HepG2 (cell line): ENCODE results near the gene CTNNA3. TPM values are rescaled to one million over a fixed set of nuclear protein-coding genes. Genes with fewer than 3 reads are reported as not detected.

Source experiments
- SKIL ChIP-seq: sonication (generic); formaldehyde crosslinking; IDR thresholded peaks from 2 replicates; pipeline ENCODE4 v1.8.0; 2022; ENCODE audit warnings: missing genetic modification reagents, mild to moderate bottlenecking, moderate library complexity, borderline replicate concordance
- SMARCE1 ChIP-seq: fragments of 450-650 bp; IDR thresholded peaks from 2 replicates; pipeline ENCODE4 v1.6.1; 2017; ENCODE audit warnings: borderline replicate concordance
- ZFX ChIP-seq: sonication (generic); formaldehyde crosslinking; IDR thresholded peaks from 2 replicates; pipeline ENCODE4 v1.4.0; 2020; ENCODE audit warnings: mild to moderate bottlenecking, low read depth, missing genetic modification reagents, moderate library complexity
- ZNF550 ChIP-seq: sonication (generic); formaldehyde crosslinking; IDR thresholded peaks from 2 replicates; pipeline ENCODE4 v1.4.0; 2020; ENCODE audit warnings: mild to moderate bottlenecking, missing genetic modification reagents, borderline replicate concordance
- ZNF709 ChIP-seq: sonication (generic); formaldehyde crosslinking; IDR thresholded peaks from 2 replicates; pipeline ENCODE4 v1.5.0; 2020; ENCODE audit warnings: mild to moderate bottlenecking, missing genetic modification reagents
- ZNF749 ChIP-seq: sonication (generic); formaldehyde crosslinking; IDR thresholded peaks from 2 replicates; pipeline ENCODE4 v1.8.0; 2022; ENCODE audit warnings: mild to moderate bottlenecking, missing genetic modification reagents, moderate library complexity, borderline replicate concordance
- ZNF891 ChIP-seq: sonication (generic); formaldehyde crosslinking; IDR thresholded peaks from 2 replicates; pipeline ENCODE4 v1.5.0; 2020; ENCODE audit warnings: mild to moderate bottlenecking, missing genetic modification reagents
- polyA plus RNA-seq, 8 experiments: library from polyadenylated mRNA; depleted of rRNA in 3 of 8; stranded (reverse) in 7 of 8; unstranded in 1 of 8; fragments of >200 nt; fragmentation: Illumina TruSeq in 4 of 8; extraction: Trizol in 4 of 8; gene quantifications; 2 replicates each; pipeline versions ENCODE4 v1.2.1 to v1.2.3, GENCODE V29; 2011 to 2016; ENCODE audit warnings: low read depth in 4 of 8, missing spikeins in 1 of 8, mixed read lengths in 1 of 8; ENCODE audit not compliant: insufficient read depth in 1 of 8
- total RNA-seq, 5 experiments: library from RNA; depleted of rRNA; stranded (reverse); fragments of >200 nt; fragmentation: Illumina TruSeq; extraction: Trizol; gene quantifications; 2 replicates each; pipeline ENCODE4 v1.2.3, GENCODE V29; 2016; ENCODE audit warnings: low read depth in 1 of 5
- TF ChIP-seq, protein P1 (sequence below): sonication (generic); formaldehyde crosslinking; IDR thresholded peaks from 2 replicates; pipeline ENCODE4 v1.4.0; 2020; ENCODE audit warnings: missing genetic modification reagents
- TF ChIP-seq, protein P2 (sequence below): sonication (generic); formaldehyde crosslinking; IDR thresholded peaks from 2 replicates; pipeline ENCODE4 v1.4.0; 2020; ENCODE audit warnings: missing genetic modification reagents
- TF ChIP-seq, protein P3 (sequence below), 2 experiments: fragments of 450-650 bp in 1 of 2; sonication (generic) in 1 of 2; formaldehyde crosslinking; IDR thresholded peaks; 2 replicates each; pipeline versions ENCODE4 v1.5.0 to v1.8.0; 2020 to 2022; ENCODE audit warnings: mild to moderate bottlenecking in 1 of 2, missing genetic modification reagents in 1 of 2

The CTNNA3 gene
- total and polyA plus RNA-seq, 2 of the 13 experiments (the other 11 are each of a cell fraction or from before 2014, with no cell fraction given): not detected

- TF ChIP-seq, protein P1, sequence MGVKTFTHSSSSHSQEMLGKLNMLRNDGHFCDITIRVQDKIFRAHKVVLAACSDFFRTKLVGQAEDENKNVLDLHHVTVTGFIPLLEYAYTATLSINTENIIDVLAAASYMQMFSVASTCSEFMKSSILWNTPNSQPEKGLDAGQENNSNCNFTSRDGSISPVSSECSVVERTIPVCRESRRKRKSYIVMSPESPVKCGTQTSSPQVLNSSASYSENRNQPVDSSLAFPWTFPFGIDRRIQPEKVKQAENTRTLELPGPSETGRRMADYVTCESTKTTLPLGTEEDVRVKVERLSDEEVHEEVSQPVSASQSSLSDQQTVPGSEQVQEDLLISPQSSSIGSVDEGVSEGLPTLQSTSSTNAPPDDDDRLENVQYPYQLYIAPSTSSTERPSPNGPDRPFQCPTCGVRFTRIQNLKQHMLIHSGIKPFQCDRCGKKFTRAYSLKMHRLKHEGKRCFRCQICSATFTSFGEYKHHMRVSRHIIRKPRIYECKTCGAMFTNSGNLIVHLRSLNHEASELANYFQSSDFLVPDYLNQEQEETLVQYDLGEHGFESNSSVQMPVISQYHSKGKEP (CRISPR knock-in tag): no peak
- no peak for TF ChIP-seq SMARCE1
- TF ChIP-seq, protein P2, sequence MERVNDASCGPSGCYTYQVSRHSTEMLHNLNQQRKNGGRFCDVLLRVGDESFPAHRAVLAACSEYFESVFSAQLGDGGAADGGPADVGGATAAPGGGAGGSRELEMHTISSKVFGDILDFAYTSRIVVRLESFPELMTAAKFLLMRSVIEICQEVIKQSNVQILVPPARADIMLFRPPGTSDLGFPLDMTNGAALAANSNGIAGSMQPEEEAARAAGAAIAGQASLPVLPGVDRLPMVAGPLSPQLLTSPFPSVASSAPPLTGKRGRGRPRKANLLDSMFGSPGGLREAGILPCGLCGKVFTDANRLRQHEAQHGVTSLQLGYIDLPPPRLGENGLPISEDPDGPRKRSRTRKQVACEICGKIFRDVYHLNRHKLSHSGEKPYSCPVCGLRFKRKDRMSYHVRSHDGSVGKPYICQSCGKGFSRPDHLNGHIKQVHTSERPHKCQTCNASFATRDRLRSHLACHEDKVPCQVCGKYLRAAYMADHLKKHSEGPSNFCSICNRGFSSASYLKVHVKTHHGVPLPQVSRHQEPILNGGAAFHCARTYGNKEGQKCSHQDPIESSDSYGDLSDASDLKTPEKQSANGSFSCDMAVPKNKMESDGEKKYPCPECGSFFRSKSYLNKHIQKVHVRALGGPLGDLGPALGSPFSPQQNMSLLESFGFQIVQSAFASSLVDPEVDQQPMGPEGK: no peak
- TF ChIP-seq SKIL: no peak
- TF ChIP-seq, protein P3, sequence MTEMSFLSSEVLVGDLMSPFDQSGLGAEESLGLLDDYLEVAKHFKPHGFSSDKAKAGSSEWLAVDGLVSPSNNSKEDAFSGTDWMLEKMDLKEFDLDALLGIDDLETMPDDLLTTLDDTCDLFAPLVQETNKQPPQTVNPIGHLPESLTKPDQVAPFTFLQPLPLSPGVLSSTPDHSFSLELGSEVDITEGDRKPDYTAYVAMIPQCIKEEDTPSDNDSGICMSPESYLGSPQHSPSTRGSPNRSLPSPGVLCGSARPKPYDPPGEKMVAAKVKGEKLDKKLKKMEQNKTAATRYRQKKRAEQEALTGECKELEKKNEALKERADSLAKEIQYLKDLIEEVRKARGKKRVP (CRISPR knock-in tag; IDR thresholded peaks at IDR 0.05): no peak
- TF ChIP-seq ZNF550 (CRISPR knock-in tag): no peak
- TF ChIP-seq ZNF749 (CRISPR knock-in tag): no peak
- no peak for TF ChIP-seq ZNF891
- no peak for TF ChIP-seq ZFX
- no peak for TF ChIP-seq ZNF709 (CRISPR knock-in tag)
Measured at GRCh38 chr10:66835400-66835799, 860.6 kb downstream of the CTNNA3 start (continued).
